Measurements from ENCODE around the gene HS3ST3A1. TPM values are rescaled to one million over a fixed set of nuclear protein-coding genes. Genes with fewer than 3 reads are reported as not detected.

HS3ST3A1 gene
- total and polyA plus RNA-seq, 2 of the 8 experiments (the other 6 are each of a cell fraction or from before 2014, with no cell fraction given) = 5.4 to 5.7 TPM

GRCh38 chr17:13569398-13570123 is 32.2 kb downstream of the HS3ST3A1 start:
- no peak for TF ChIP-seq SP4 (IDR thresholded peaks at IDR 0.05; ENCODE audit: low read length)
- no peak for TF ChIP-seq BRCA1 (IDR thresholded peaks at IDR 0.05; ENCODE audit: low read depth, low read length)
- TF ChIP-seq JUND (IDR thresholded peaks at IDR 0.05; ENCODE audit: low read length) = no peak
- TF ChIP-seq TAF1 (IDR thresholded peaks at IDR 0.05; ENCODE audit: low read depth, low read length) = no peak
- TF ChIP-seq POU5F1 (IDR thresholded peaks at IDR 0.05; ENCODE audit: low read depth, low read length) = no peak
- TF ChIP-seq JUN (IDR thresholded peaks at IDR 0.05; ENCODE audit: low read depth, low read length) = no peak
- no peak for TF ChIP-seq TEAD4 (IDR thresholded peaks at IDR 0.05; ENCODE audit: low read depth, low read length)
- no peak for TF ChIP-seq FOSL1 (IDR thresholded peaks at IDR 0.05; ENCODE audit: insufficient read depth, low read depth, low read length)
- no peak for TF ChIP-seq HDAC2 (IDR thresholded peaks at IDR 0.05; ENCODE audit: borderline replicate concordance in 1 of 2, low read depth in 2 of 2, low read length in 2 of 2)
- no peak for TF ChIP-seq CBX8 (IDR thresholded peaks at IDR 0.05; ENCODE audit: borderline replicate concordance, low read depth, low read length)
- TF ChIP-seq MAX (IDR thresholded peaks at IDR 0.05) = no peak
- DNase-seq (ENCODE audit: low read depth in 1 of 2, low spot score in 2 of 2) (no peak), FAIRE-seq (no peak)
- Histone ChIP-seq H4K91ac (replicated peaks; ENCODE audit: insufficient read length, low read length) (peak overlapping the region; percentile 52), H3K27me3 (replicated peaks in 1 of 4; ENCODE audit: control insufficient read depth in 3 of 4, extremely low read depth in 1 of 4, insufficient read depth in 3 of 4, low read length in 3 of 4) (no peaks in the 10 kb centered on the region), H3K4me3 (ENCODE audit: extremely low read depth in 1 of 4, insufficient read depth in 2 of 4, low read depth in 3 of 4, low read length in 4 of 4) (no peak overlapping the region), H3K4me2 (ENCODE audit: insufficient read depth in 1 of 2, low read depth in 2 of 2, low read length in 2 of 2) (no peak overlapping the region), H3K23me2 (ENCODE audit: low read depth, low read length) (no peaks in the 10 kb centered on the region), H3K4ac (replicated peaks; ENCODE audit: insufficient read length, low read depth, low read length) (no peak overlapping the region), H4K8ac (ENCODE audit: extremely low read depth, insufficient read depth, low read length) (no peak overlapping the region), H4K5ac (ENCODE audit: insufficient read length, low read depth, low read length) (no peak overlapping the region), H3K4me1 (replicated peaks in 1 of 4; ENCODE audit: control insufficient read depth in 3 of 4, insufficient read depth in 4 of 4, low read length in 3 of 4) (peaks cover 0 to 10% (median 5%) of the 10 kb centered on the region in 4 experiments; a peak in 5 of 7 replicates), H3K9ac (replicated peaks in 1 of 4; ENCODE audit: extremely low read depth in 1 of 4, low read depth in 3 of 4, low read length in 3 of 4) (no peak overlapping the region), H3K9me3 (ENCODE audit: insufficient read depth in 2 of 2, low read depth in 1 of 2, low read length in 1 of 2) (0 out of 4 replicates have a peak, but pooled peaks cover 0 to 7% of the 10 kb centered on the region in 2 experiments), H3K23ac (ENCODE audit: insufficient read length) (no peak overlapping the region), H2AK5ac (ENCODE audit: low read depth, low read length) (no peak overlapping the region), H2BK12ac (ENCODE audit: low read depth, low read length) (no peak overlapping the region), H3K27ac (ENCODE audit: low read depth, low read length) (no peak overlapping the region), H3K56ac (replicated peaks; ENCODE audit: insufficient read length, low read depth, low read length) (no peak overlapping the region), H4K20me1 (replicated peaks in 1 of 2; ENCODE audit: control insufficient read depth in 1 of 2, insufficient read depth in 2 of 2, low read length in 2 of 2) (no peaks in the 10 kb centered on the region), H3K79me2 (ENCODE audit: control insufficient read depth in 1 of 2, insufficient read depth in 2 of 2, low read length in 2 of 2) (0 out of 4 replicates have a peak, but pooled peaks cover 0 to 2% of the 10 kb centered on the region in 2 experiments), H3K18ac (ENCODE audit: extremely low read depth, low read length) (no peak overlapping the region), H2AFZ (ENCODE audit: low read length) (no peak overlapping the region), H3K36me3 (ENCODE audit: control insufficient read depth in 2 of 4, insufficient read depth in 4 of 4, low read length in 3 of 4) (peaks cover 0 to 2% (median 0%) of the 10 kb centered on the region in 4 experiments; a peak in 1 of 8 replicates), H2BK5ac (ENCODE audit: low read depth, low read length) (no peak overlapping the region), H3K79me1 (ENCODE audit: low read depth, low read length) (0 out of 2 replicates have a peak, but pooled peaks cover 2% of the 10 kb centered on the region), H2BK120ac (replicated peaks; ENCODE audit: low read depth, low read length) (no peak overlapping the region), H2BK20ac (ENCODE audit: low read length) (no peak overlapping the region), H2BK15ac (ENCODE audit: low read length) (no peak overlapping the region), H3K14ac (ENCODE audit: insufficient read length) (no peak overlapping the region)
- POLR2A ChIA-PET (ENCODE audit: partially characterized antibody) = no interaction called here
- WGBS, 2 experiments (ENCODE audit: extremely low coverage in 1 of 2, insufficient coverage in 1 of 2, insufficient read length in 1 of 2, insufficient replicate concordance in 2 of 2, low coverage in 1 of 2, low lambda C conversion rate in 2 of 2, missing lambda C conversion rate in 1 of 2) = 87% methylated on average over 7 of the region's 7 CpGs; no CpG with 5 or more reads in 1 of the 2 experiments
- CTCF ChIA-PET (ENCODE audit: partially characterized antibody) = interaction anchor here (1.1 to 1.8 kb wide), 5 partner anchors 11 to 270 kb away, joined by 3 to 5 read pairs (median 4); no protein-coding TSS in a partner anchor
